Naive thymus-derived CD4-positive, alpha-beta T cell (primary cell): ENCODE data around the gene MICA. TPM values are rescaled to one million over a fixed set of nuclear protein-coding genes. Genes with fewer than 3 reads are reported as not detected.

Experiments
- ATAC-seq: fragments of 150-1000 bp; cut with Tn5 transposase; 2 replicates; pipeline ENCODE4 v1.10.0; 2021; ENCODE audit warnings: mild to moderate bottlenecking, moderate library complexity
- CTCF ChIA-PET: fragments of 350-600 bp; sonication (Branson Sonifier 250); formaldehyde crosslinking; loops from one replicate; lab custom pipeline; 2021; ENCODE audit warnings: antibody characterized with exemption; lab: Charles Lee
- POLR2A ChIA-PET: fragments of 350-600 bp; sonication (Branson Sonifier 250); formaldehyde crosslinking; loops from one replicate; lab custom pipeline; 2021; ENCODE audit warnings: antibody characterized with exemption, inconsistent platforms; lab: Charles Lee
- DNase-seq, 9 donors: peaks; one replicate each; pipeline versions ENCODE4 v3.0.0 to v3.0.0-alpha.2; 2020 to 2022; ENCODE audit warnings: mixed read lengths in 1 of 9
- H3K27ac ChIP-seq: one replicate; pipeline ENCODE4 v1.7.0; 2013; ENCODE audit warnings: mild to moderate bottlenecking, low read depth, low read length, moderate library complexity
- H3K27me3 ChIP-seq, 2 donors: one replicate each; pipeline ENCODE4 v1.7.0; 2013; ENCODE audit warnings: low read length in 2 of 2, mild to moderate bottlenecking in 2 of 2, moderate library complexity in 2 of 2; ENCODE audit not compliant: control insufficient read depth in 2 of 2, insufficient read depth in 2 of 2
- H3K36me3 ChIP-seq, 3 experiments: 1 replicate in 2 of 3; 2 replicates in 1 of 3; pipeline ENCODE4 v1.7.0; 2013; ENCODE audit warnings: low read length in 3 of 3, mild to moderate bottlenecking in 3 of 3, moderate library complexity in 1 of 3; ENCODE audit not compliant: insufficient read depth in 3 of 3, control insufficient read depth in 2 of 3
- H3K4me1 ChIP-seq, 2 donors: one replicate each; pipeline ENCODE4 v1.7.0; 2013; ENCODE audit warnings: low read length in 2 of 2, mild to moderate bottlenecking in 2 of 2, moderate library complexity in 1 of 2; ENCODE audit not compliant: control insufficient read depth in 2 of 2, insufficient read depth in 2 of 2
- H3K4me3 ChIP-seq: 2 replicates; pipeline ENCODE4 v1.7.0; 2013; ENCODE audit warnings: mild to moderate bottlenecking, low read length
- H3K9me3 ChIP-seq, 3 experiments: 1 replicate in 2 of 3; 2 replicates in 1 of 3; pipeline ENCODE4 v1.7.0; 2013; ENCODE audit warnings: low read length in 3 of 3; ENCODE audit not compliant: control insufficient read depth in 2 of 3
- H3K27ac Mint-ChIP-seq, 9 donors: one replicate each; pipeline ENCODE4 v1.8.0; 2020 to 2022; ENCODE audit warnings: mixed read lengths in 9 of 9, mild to moderate bottlenecking in 8 of 9, moderate library complexity in 5 of 9, inconsistent platforms in 2 of 9
- H3K27me3 Mint-ChIP-seq, 5 donors: one replicate each; pipeline ENCODE4 v1.8.0; 2021 to 2022; ENCODE audit warnings: mixed read lengths in 5 of 5, mild to moderate bottlenecking in 1 of 5
- H3K36me3 Mint-ChIP-seq, 5 donors: one replicate each; pipeline ENCODE4 v1.8.0; 2020 to 2022; ENCODE audit warnings: mixed read lengths in 5 of 5, mild to moderate bottlenecking in 3 of 5, inconsistent platforms in 1 of 5
- H3K4me1 Mint-ChIP-seq, 7 donors: one replicate each; pipeline ENCODE4 v1.8.0; 2020 to 2022; ENCODE audit warnings: mixed read lengths in 7 of 7, mild to moderate bottlenecking in 3 of 7, inconsistent platforms in 1 of 7
- H3K4me3 Mint-ChIP-seq, 10 donors: one replicate each; pipeline ENCODE4 v1.8.0; 2020 to 2022; ENCODE audit warnings: mild to moderate bottlenecking in 10 of 10, mixed read lengths in 10 of 10, moderate library complexity in 6 of 10, inconsistent platforms in 2 of 10
- H3K9me3 Mint-ChIP-seq, 11 donors: one replicate each; pipeline ENCODE4 v1.8.0; 2020 to 2022; ENCODE audit warnings: mixed read lengths in 11 of 11, mild to moderate bottlenecking in 4 of 11, inconsistent platforms in 1 of 11, moderate library complexity in 1 of 11
- intact Hi-C, 2 donors: fragments of 100-400 bp; cut with micrococcal nuclease; formaldehyde crosslinking; loops; one replicate each; pipeline ENCODE4 v1.15.1; 2023
- polyA plus RNA-seq, 2 donors: library from polyadenylated mRNA; unstranded; fragments of 300-500 nt; fragmentation: Illumina TruSeq; gene quantifications; one replicate each; pipeline ENCODE4 v1.2.3, GENCODE V29; 2021
- total RNA-seq, 6 experiments: library from RNA in 5 of 6; stranded (reverse) in 5 of 6; gene quantifications; 1 replicate in 5 of 6; 2 replicates in 1 of 6; pipeline ENCODE4 v1.2.3 and lab custom pipeline; 2021 to 2026

The MICA gene
- total and polyA plus RNA-seq, 7 experiments from 2014 or later: 4.3 to 17.4 (median 13.8) TPM

DNA sequence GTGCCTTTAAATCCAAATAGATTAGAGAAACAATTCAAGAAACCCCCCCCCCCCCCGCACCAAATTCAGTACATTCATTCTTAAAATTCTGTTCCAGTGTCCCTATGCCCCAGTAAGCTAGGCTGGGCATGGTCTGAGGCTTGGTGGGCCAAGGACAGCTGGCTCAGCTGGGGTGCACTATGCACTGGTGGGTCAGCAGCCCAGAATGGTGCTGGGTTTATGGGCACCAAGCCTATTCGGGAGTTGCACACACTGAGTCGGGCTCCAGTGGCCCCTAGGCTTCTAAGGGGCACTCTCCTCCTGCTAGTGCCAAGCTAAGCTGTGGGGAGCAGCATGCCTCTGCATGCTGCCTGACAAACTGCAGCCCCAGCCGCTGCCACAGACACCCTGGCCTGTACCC is 26.4 kb upstream of the MICA start:
- Mint-ChIP-seq H3K4me3 (no peak overlapping the region), H3K4me1 (peaks cover 0 to 3% (median 0%) of the 10 kb centered on the region in 7 donors), H3K9me3 (peaks cover 0 to 6% (median 2%) of the 10 kb centered on the region in 11 donors), H3K36me3 (peaks cover 0 to 2% (median 0%) of the 10 kb centered on the region in 5 donors), H3K27ac (no peak overlapping the region), H3K27me3 (peaks cover 16 to 44% (median 21%) of the 10 kb centered on the region in 5 donors)
- POLR2A ChIA-PET: interaction anchor here (1.0 kb wide), 1 partner anchor 180 kb away, joined by 3 read pairs; no protein-coding TSS in a partner anchor
- no peaks in the 10 kb centered on the region for H3K9me3 ChIP-seq
- intact Hi-C loops: no loop called here
- H3K27ac ChIP-seq: no peak overlapping the region
- CTCF ChIA-PET: interaction anchor here (0.9 to 2.1 kb wide), 4 partner anchors 10 to 240 kb away, joined by 3 to 7 read pairs (median 6); no protein-coding TSS in a partner anchor
- peaks cover 0 to 3% of the 10 kb centered on the region in 2 donors for H3K27me3 ChIP-seq
- H3K36me3 ChIP-seq: no peaks in the 10 kb centered on the region
- ATAC-seq (no peak), DNase-seq (no peak)
- H3K4me1 ChIP-seq: no peaks in the 10 kb centered on the region
- no peak overlapping the region for H3K4me3 ChIP-seq

DNA sequence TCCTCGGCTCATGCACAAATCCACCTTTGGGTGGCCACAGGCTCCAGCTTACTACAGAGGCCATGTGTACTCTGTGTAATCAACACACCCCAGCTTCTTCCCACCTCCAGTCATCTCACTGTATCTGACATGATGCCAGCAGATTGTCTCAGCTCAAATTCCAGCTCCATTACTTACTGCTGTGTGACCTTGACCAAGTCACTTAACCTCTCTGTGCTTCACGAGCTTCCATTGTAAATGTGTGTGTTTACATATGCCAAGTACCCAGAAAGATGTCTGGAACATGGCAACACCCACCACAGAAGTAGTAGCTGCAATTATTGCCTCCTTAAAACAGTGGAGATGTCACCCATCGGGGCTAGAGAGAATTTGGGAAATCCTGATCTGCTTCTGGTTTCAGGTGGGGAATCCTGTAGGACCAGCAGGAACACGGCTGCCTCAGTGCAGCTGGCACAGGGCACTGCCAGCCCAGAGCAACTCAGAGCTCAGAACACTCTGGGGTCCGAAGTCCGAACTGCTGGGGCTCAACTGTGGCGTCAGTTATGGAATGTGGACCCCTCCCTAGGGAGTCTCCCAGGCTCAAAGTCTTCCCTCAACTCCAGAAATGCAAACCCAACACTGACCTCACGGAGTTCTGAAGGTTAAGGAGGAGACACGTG is 25.2 kb upstream of the MICA start:
- intact Hi-C loops: no loop called here
- ATAC-seq (no peak), DNase-seq (no peak)
- POLR2A ChIA-PET: interaction anchor here (0.6 to 1.4 kb wide), 2 partner anchors 181 to 224 kb away, joined by 3 read pairs; no protein-coding TSS in a partner anchor
- no peaks in the 10 kb centered on the region for H3K36me3 ChIP-seq
- no peaks in the 10 kb centered on the region for H3K9me3 ChIP-seq
- no peak overlapping the region for H3K4me3 Mint-ChIP-seq
- peaks cover 14 to 40% (median 21%) of the 10 kb centered on the region in 5 donors for H3K27me3 Mint-ChIP-seq
- H3K27ac ChIP-seq: no peak overlapping the region
- no peak overlapping the region for H3K4me3 ChIP-seq
- peaks cover 0 to 3% of the 10 kb centered on the region in 2 donors for H3K27me3 ChIP-seq
- H3K9me3 Mint-ChIP-seq: peaks cover 0 to under 1% (median 0%) of the 10 kb centered on the region in 11 donors
- H3K36me3 Mint-ChIP-seq: no peaks in the 10 kb centered on the region
- peaks cover 0 to 3% (median 0%) of the 10 kb centered on the region in 7 donors for H3K4me1 Mint-ChIP-seq
- no peaks in the 10 kb centered on the region for H3K4me1 ChIP-seq
- CTCF ChIA-PET: interaction anchor here (0.9 kb wide), 1 partner anchor 181 kb away, joined by 3 read pairs; no protein-coding TSS in a partner anchor
- H3K27ac Mint-ChIP-seq: peak overlapping the region in 1 of 9 donors; percentile 9

DNA sequence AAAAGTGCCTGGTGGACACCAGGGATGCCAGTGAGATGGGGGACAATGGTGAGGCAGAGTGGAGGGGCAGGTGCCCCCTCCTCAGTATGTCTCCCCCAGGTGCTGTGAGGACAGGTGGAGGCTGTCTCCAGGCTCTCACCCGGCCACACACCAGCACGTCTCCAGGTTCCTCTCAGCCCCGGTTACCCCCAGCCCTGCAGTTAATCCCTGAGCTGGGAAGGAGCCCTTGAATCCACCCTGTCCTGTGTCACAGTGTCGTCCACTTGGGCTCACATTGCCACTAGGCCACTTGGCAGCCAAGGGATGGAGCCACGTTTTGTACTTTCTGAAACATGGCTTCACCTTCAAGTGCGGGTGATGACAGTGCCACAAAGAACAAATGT is 24.7 kb upstream of the MICA start:
- no peak overlapping the region for H3K4me3 Mint-ChIP-seq
- no peak for ATAC-seq
- CTCF ChIA-PET: no interaction called here

DNA sequence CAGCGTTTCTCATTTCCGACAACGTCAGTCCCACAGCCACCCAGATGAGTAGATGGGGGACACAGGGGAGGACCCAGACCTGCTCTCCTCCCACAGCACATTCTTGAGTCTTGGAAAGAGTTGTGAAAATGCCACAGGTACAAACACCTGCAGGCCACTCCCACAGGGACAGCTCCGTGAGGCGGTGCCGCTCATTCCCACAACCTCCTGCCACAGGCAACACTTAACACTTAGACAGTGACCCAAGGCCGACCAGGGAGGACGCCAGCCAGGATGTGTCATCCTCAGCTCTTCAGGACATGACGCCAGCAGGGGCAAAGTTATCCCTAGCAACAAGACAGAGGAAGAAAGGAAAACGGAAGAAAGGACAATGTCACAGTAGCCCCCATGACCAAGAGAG is 23.5 kb upstream of the MICA start:
- H3K4me1 ChIP-seq: no peaks in the 10 kb centered on the region
- Mint-ChIP-seq H3K9me3 (no peaks in the 10 kb centered on the region), H3K27ac (no peak overlapping the region), H3K4me1 (no peaks in the 10 kb centered on the region), H3K36me3 (no peaks in the 10 kb centered on the region), H3K4me3 (no peak overlapping the region), H3K27me3 (peaks cover 14 to 41% (median 21%) of the 10 kb centered on the region in 5 donors)
- ChIA-PET CTCF (interaction anchor here (2.1 kb wide), 1 partner anchor 183 kb away, joined by 6 read pairs; no protein-coding TSS in a partner anchor), POLR2A (interaction anchor here (0.6 to 0.7 kb wide), 3 partner anchors 14 to 583 kb away, joined by 3 to 4 read pairs (median 3); no protein-coding TSS in a partner anchor)
- DNase-seq (no peak), ATAC-seq (no peak)
- H3K27me3 ChIP-seq: peaks cover 0 to 3% of the 10 kb centered on the region in 2 donors
- intact Hi-C loops: no loop called here
- H3K27ac ChIP-seq: no peak overlapping the region
- no peaks in the 10 kb centered on the region for H3K36me3 ChIP-seq
- no peak overlapping the region for H3K4me3 ChIP-seq
- H3K9me3 ChIP-seq: no peaks in the 10 kb centered on the region

More for the DNA sequence above, 24.7 kb upstream of the MICA start:
- Histone ChIP-seq H3K9me3 (no peaks in the 10 kb centered on the region), H3K4me3 (no peak overlapping the region), H3K4me1 (no peaks in the 10 kb centered on the region), H3K27me3 (peaks cover 0 to 3% of the 10 kb centered on the region in 2 donors), H3K36me3 (no peaks in the 10 kb centered on the region), H3K27ac (no peak overlapping the region)
- H3K27me3 Mint-ChIP-seq: peaks cover 14 to 38% (median 21%) of the 10 kb centered on the region in 5 donors
- intact Hi-C loops: no loop called here
- H3K4me1 Mint-ChIP-seq: peaks cover 0 to 2% (median 0%) of the 10 kb centered on the region in 7 donors
- no peak for DNase-seq
- POLR2A ChIA-PET: interaction anchor here (1.4 kb wide), 1 partner anchor 182 kb away, joined by 3 read pairs; no protein-coding TSS in a partner anchor
- no peaks in the 10 kb centered on the region for H3K9me3 Mint-ChIP-seq
- H3K27ac Mint-ChIP-seq: no peak overlapping the region
- no peaks in the 10 kb centered on the region for H3K36me3 Mint-ChIP-seq

DNA sequence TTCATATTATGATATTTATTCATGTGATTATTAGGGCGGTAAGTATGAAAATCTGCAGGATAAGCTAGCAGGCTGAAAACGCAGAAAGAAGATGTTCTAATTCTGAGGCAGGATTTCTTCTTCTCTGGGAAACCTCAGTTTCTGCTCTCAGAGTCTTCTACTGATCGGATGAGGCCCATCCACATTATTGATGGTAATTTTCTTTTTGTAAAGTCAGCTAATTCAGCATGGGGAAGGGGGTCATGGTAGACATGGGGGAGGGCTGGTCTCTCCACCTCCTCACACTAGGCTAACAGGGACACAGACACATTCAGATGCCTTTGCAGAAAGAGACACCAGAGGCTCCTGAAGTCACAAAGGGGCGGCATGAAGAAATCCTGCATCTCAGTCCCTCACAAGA is 21.7 kb upstream of the MICA start:
- Histone ChIP-seq H3K27ac (no peak overlapping the region), H3K4me1 (no peaks in the 10 kb centered on the region), H3K27me3 (peaks cover 0 to 3% of the 10 kb centered on the region in 2 donors), H3K36me3 (no peaks in the 10 kb centered on the region), H3K4me3 (no peak overlapping the region), H3K9me3 (no peaks in the 10 kb centered on the region)
- intact Hi-C loops: no loop called here
- peaks cover 0 to 4% (median 0%) of the 10 kb centered on the region in 5 donors for H3K36me3 Mint-ChIP-seq
- ChIA-PET CTCF (interaction anchor here (1.2 to 2.1 kb wide), 2 partner anchors 16 to 185 kb away, joined by 6 to 7 read pairs; no protein-coding TSS in a partner anchor), POLR2A (interaction anchor here (1.7 kb wide), 1 partner anchor 185 kb away, joined by 4 read pairs; no protein-coding TSS in a partner anchor)
- no peaks in the 10 kb centered on the region for H3K4me1 Mint-ChIP-seq
- H3K4me3 Mint-ChIP-seq: no peak overlapping the region
- H3K9me3 Mint-ChIP-seq: no peaks in the 10 kb centered on the region
- peaks cover 14 to 36% (median 21%) of the 10 kb centered on the region in 5 donors for H3K27me3 Mint-ChIP-seq
- no peak for ATAC-seq
- DNase-seq: no peak
- no peak overlapping the region for H3K27ac Mint-ChIP-seq

DNA sequence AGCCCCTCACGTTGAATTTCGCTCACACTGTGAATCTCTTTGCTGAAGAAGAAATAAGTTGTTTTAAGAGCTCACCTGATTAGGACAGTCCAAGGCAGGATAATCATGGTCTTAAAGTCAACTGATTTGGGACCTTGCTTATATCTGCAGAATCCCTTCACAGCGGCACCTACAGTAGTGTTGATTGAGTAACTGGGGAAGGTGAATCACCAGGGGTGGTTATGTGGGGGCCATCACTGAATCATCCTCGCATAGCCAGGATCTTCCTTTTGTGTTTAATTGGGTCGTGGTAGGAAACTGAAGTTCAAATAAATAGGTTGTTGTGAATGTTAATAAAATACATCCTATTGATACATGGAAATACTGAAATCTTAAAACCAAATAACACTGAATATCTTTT is 20.2 kb upstream of the MICA start:
- no peak for ATAC-seq
- Histone ChIP-seq H3K36me3 (no peaks in the 10 kb centered on the region), H3K9me3 (no peaks in the 10 kb centered on the region), H3K4me1 (no peaks in the 10 kb centered on the region), H3K27ac (no peak overlapping the region), H3K27me3 (peaks cover 0 to 3% of the 10 kb centered on the region in 2 donors), H3K4me3 (no peak overlapping the region)
- H3K4me1 Mint-ChIP-seq: peaks cover 0 to 2% (median 0%) of the 10 kb centered on the region in 7 donors
- intact Hi-C loops: no loop called here
- POLR2A ChIA-PET: no interaction called here
- no peak overlapping the region for H3K4me3 Mint-ChIP-seq
- H3K27ac Mint-ChIP-seq: no peak overlapping the region
- no peak for DNase-seq
- no peaks in the 10 kb centered on the region for H3K9me3 Mint-ChIP-seq
- CTCF ChIA-PET: no interaction called here
- H3K27me3 Mint-ChIP-seq: peaks cover 8 to 40% (median 16%) of the 10 kb centered on the region in 5 donors
- H3K36me3 Mint-ChIP-seq: peaks cover 0 to 4% (median 0%) of the 10 kb centered on the region in 5 donors
